D721Med (cell line): ENCODE data around the gene SLC35C1.

Experiments used
- DNase-seq: peaks from one replicate; pipeline ENCODE4 v3.0.0; 2011; ENCODE audit warnings: low spot score; ENCODE audit not compliant: insufficient read length
- FAIRE-seq: peaks from 2 replicates; lab custom pipeline; 2011; peaks lifted over from hg19 to GRCh38; lab: Jason Lieb, UNC
- CTCF ChIP-seq: IDR thresholded peaks from 2 replicates; pipeline ENCODE4 v1.5.1; 2012; ENCODE audit warnings: mild to moderate bottlenecking, control low read depth; ENCODE audit not compliant: insufficient read depth; ENCODE audit errors: missing control alignments

SLC35C1 gene

DNA sequence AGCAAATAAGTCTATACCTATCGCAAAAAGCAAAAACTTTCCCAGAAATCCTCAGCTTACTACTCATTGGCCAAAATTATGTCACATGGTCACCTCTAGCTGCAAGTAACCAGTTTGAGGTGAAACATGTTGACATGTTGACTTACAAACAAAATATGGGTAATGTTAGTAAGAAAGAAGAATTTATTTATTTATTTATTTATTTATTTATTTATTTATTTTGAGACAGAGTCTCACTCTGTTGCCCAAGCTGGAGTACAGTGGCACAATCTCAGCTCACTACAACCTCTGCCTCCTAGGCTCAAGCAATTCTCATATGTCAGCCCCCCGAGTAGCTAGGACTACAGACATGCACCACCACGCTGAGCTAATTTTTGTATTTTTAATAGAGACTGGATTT is 5.4 kb upstream of the SLC35C1 start:
- no peak for TF ChIP-seq CTCF

GRCh38 chr11:45800261-45800660 is 4.7 kb upstream of the SLC35C1 start:
- no peak for TF ChIP-seq CTCF
- DNase-seq: no peak
- no peak for FAIRE-seq

More for the DNA sequence above, 5.4 kb upstream of the SLC35C1 start:
- DNase-seq: no peak
- no peak for FAIRE-seq

DNA sequence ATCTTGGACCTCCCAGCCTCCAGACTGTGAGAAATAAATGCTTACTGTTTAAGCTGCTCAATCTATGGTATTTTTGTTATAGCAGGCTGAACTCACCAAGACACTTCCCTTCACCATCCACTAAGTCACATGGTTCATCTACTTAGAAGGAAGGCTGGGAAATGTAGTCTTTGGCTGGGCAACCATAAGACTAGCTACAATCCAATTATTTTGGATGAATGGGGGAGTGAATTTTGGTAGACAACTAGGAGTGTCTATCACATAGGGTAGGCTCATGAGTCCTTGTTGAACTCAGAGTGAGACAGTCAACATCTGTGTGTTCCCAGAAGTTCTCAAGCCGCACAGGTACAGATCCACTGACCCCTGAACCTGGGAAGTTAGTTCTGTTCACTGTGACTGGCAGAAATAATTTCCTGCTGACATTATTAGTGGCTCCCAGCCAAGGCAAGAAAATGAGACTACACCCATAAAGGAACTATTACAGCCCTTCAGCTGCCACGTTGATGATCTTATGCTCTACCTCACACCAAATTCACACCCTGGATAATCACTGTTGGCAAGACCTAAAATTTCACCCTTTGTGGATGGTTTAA is 3.1 kb upstream of the SLC35C1 start:
- DNase-seq: no peak
- TF ChIP-seq CTCF: no peak
- FAIRE-seq: no peak

DNA sequence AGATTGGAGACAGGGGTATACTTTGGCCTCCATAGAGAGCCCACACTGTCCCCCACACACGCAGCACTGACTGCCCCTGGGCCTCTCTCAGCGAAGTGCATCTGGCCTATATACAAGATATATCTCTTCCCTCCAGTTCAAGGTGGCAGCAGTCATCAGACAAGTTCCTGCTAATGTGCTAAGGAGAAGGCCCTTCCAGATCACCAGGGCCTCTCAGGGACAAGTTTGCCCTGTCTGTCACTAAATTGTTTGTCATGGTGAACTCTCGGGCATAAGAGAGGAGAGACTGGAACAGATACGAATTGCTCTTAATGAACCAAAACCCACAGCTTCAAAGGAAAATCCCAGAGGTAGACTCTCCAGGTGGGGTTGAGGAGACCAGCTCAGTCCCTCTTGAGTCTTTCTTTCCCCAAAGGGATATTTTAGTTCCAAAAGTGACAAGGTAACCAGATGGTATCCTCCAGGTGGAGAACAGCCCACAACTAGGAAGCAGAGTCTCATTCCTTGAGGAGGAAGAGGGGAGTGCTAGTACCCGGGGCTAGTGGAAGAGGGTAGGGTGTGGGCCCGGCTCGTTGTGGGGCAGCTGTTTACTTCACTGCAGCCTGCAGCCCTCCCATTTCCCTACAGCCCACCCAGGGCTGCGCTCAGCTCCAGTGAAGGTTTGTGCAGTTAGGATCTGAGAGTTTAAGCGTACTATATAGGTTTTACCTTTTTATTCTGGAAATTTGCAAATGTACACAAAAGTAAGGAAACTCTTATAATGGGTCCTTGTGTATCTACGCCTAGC is 2.2 kb upstream of the SLC35C1 start:
- FAIRE-seq (no peak), DNase-seq (no peak)
- no peak for TF ChIP-seq CTCF

DNA sequence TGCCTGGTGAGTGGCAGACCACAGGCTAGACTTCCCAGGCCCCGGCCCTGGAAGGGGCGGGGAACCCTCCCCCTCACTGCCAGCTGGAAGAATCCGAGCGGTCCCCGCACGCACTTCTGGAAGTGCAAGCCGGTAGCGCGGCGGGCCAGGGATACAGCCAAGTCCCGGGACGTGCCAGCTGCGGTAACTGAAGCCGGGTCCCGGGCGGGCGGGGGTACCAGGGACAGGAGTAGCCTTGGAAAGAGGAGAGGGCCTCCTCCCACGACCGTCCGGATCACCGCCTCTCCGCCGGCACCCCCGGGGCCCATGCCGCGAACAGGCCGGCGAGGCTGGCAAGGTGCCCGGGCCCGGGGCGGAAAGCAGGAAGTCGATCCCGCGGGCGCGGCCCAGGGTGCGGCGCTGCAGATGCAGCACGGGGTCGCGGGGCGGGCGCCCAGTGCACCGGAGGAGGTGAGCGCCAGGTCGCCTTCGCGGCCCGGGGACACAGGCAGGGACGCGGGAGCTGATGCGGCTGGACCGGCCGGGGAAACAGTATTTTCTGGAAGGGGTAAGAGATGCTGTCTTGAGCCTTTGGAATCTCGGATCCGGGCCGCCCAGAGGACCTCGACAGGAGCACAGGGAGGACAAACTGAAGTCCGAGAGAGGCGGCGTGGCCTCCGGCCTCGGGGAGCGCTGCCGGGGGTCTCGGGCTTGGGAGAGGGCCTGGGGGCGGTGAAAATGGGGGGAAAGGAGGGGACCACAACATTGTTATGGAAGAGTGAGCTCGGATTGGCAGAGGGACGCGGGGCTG is 783 bp upstream of the SLC35C1 start:
- no peak for FAIRE-seq
- no peak for DNase-seq
- TF ChIP-seq CTCF: no peak

GRCh38 chr11:45805305-45806071 is 539 bp downstream of the SLC35C1 start:
- DNase-seq: no peak

More at GRCh38 chr11:45805305-45806071, 539 bp downstream of the SLC35C1 start:
- no peak for FAIRE-seq
- TF ChIP-seq CTCF: no peak
